Stimulated activated CD8-positive, alpha-beta memory T cell treated with anti-CD3 and anti-CD28 coated beads, Interleukin-4, amount 100 ng/mL, for 1 hour (primary cell): ENCODE data around the gene GRAMD1B.

Source experiments
- DNase-seq, 2 donors: peaks; one replicate each; pipeline ENCODE4 v3.0.0-alpha.2; 2020; ENCODE audit warnings: low read depth in 2 of 2, low spot score in 1 of 2

The GRAMD1B gene

GRCh38 chr11:123585206-123585605 is 155.1 kb downstream of the GRAMD1B start:
- no peak for DNase-seq

GRCh38 chr11:123585706-123586105 is 155.6 kb downstream of the GRAMD1B start:
- no peak for DNase-seq

- no peak for DNase-seq
These were observed 156.5 kb downstream of the GRAMD1B start for GRCh38 chr11:123586568-123586967.

GRCh38 chr11:123587044-123587443 is 157.0 kb downstream of the GRAMD1B start:
- no peak for DNase-seq

- no peak for DNase-seq
These were observed 157.5 kb downstream of the GRAMD1B start for GRCh38 chr11:123587559-123587958.

GRCh38 chr11:123588117-123588863 is 158.2 kb downstream of the GRAMD1B start:
- no peak for DNase-seq

GRCh38 chr11:123588864-123589262 is 158.8 kb downstream of the GRAMD1B start:
- DNase-seq, result no peak

- DNase-seq, result no peak
These were observed 160.3 kb downstream of the GRAMD1B start for GRCh38 chr11:123590296-123590912.

- no peak for DNase-seq
These were observed 163.5 kb downstream of the GRAMD1B start for GRCh38 chr11:123593570-123593969.

- DNase-seq, result no peak
These were observed 164.3 kb downstream of the GRAMD1B start for GRCh38 chr11:123594188-123594901.

GRCh38 chr11:123594921-123595320 is 164.9 kb downstream of the GRAMD1B start:
- DNase-seq, result no peak

- no peak for DNase-seq
These were observed 167.8 kb downstream of the GRAMD1B start for GRCh38 chr11:123597859-123598258.

- no peak for DNase-seq
These were observed 171.1 kb downstream of the GRAMD1B start for GRCh38 chr11:123601136-123601535.

GRCh38 chr11:123601743-123602142 is 171.7 kb downstream of the GRAMD1B start:
- DNase-seq, result no peak

GRCh38 chr11:123603666-123604065 is 173.6 kb downstream of the GRAMD1B start:
- DNase-seq, result no peak

GRCh38 chr11:123607781-123608180 is 177.7 kb downstream of the GRAMD1B start:
- DNase-seq, result no peak

GRCh38 chr11:123608371-123608770 is 178.3 kb downstream of the GRAMD1B start:
- no peak for DNase-seq

GRCh38 chr11:123608945-123609344 is 178.9 kb downstream of the GRAMD1B start:
- DNase-seq, result no peak

- DNase-seq, result no peak
These were observed 181.6 kb downstream of the GRAMD1B start for GRCh38 chr11:123611698-123612097.

GRCh38 chr11:123616505-123617198 is 186.6 kb downstream of the GRAMD1B start:
- no peak for DNase-seq

- no peak for DNase-seq
These were observed 192.5 kb downstream of the GRAMD1B start for GRCh38 chr11:123622576-123622975.

GRCh38 chr11:123624974-123625373 is 194.9 kb downstream of the GRAMD1B start:
- no peak for DNase-seq
